Right cardiac atrium (tissue), 5 donors: Measurements from ENCODE around the gene GAS2L2. TPM values are rescaled to one million over a fixed set of nuclear protein-coding genes. Genes with fewer than 3 reads are reported as not detected.

Source experiments
- ATAC-seq, 2 donors: fragments of 200-7000 bp; cut with Tn5 transposase; one replicate each; pipeline versions ENCODE4 v1.8.0 to v1.9.1; 2020; ENCODE audit warnings: moderate library complexity in 2 of 2, mild to moderate bottlenecking in 1 of 2
- DNase-seq, 3 donors: peaks; one replicate each; pipeline ENCODE4 v3.0.0-alpha.2; 2020
- H3K27ac ChIP-seq: one replicate; pipeline ENCODE4 v1.5.1; 2013; ENCODE audit warnings: mild to moderate bottlenecking, low read length, control low read depth, moderate library complexity
- H3K27me3 ChIP-seq: one replicate; pipeline ENCODE4 v1.6.1; 2013; ENCODE audit not compliant: control insufficient read depth, insufficient read depth
- H3K4me1 ChIP-seq: one replicate; pipeline ENCODE4 v1.6.1; 2013; ENCODE audit warnings: low read length; ENCODE audit not compliant: control insufficient read depth, insufficient read depth
- H3K4me3 ChIP-seq: one replicate; pipeline ENCODE4 v1.5.1; 2013; ENCODE audit warnings: low read length, control low read depth
- H3K9me3 ChIP-seq: one replicate; pipeline ENCODE4 v1.6.1; 2013; ENCODE audit warnings: low read length; ENCODE audit not compliant: control insufficient read depth
- WGBS: extraction: QIAGEN DNeasy Blood & Tissue Kit; methylation state at CpG from one replicate; pipeline ENCODE4 v1.1.7; 2013; 5-methylcytosine and 5-hydroxymethylcytosine counted together
- intact Hi-C, 4 donors: fragments of 100-400 bp; cut with DNase I; formaldehyde crosslinking; loops; one replicate each; pipeline versions ENCODE4 v1.11.0 to v1.14.0; 2022 to 2023
- polyA plus RNA-seq: library from polyadenylated mRNA; stranded (reverse); fragments of 200-250 nt; gene quantifications from one replicate; pipeline ENCODE4 v1.2.3, GENCODE V29; 2013
- total RNA-seq, 4 donors: library from RNA; stranded (reverse); fragmentation: NEBNext Ultra II Directional; extraction: Animal tissue kit (Norgen Biotek cat#: 25700); gene quantifications; one replicate each; pipeline ENCODE4 v1.2.1, GENCODE V29; 2021
- donor health status: healthy with polysubstance abuse.
- donor health status: DM: no; HTN: yes; CAD: no.
- donor health status: DM: no; HTN: no; CAD: no.
- donor health status: DM: no; HTN: yes; CAD: no; lungs with severe emphysema.
- donor health status: DM: yes; HTN: yes; CAD: no.

Gene GAS2L2
- total and polyA plus RNA-seq, 5 donors: 0.09 to 0.19 (median 0.14) TPM; not detected in 2

GRCh38 chr17:35733366-35733765 lies 19.7 kb downstream of the GAS2L2 start:
- Histone ChIP-seq H3K27me3 (no peaks in the 10 kb centered on the region), H3K4me3 (no peak overlapping the region), H3K27ac (no peak overlapping the region), H3K9me3 (no peaks in the 10 kb centered on the region), H3K4me1 (peaks cover 3% of the 10 kb centered on the region)
- intact Hi-C loops: no loop called here
- WGBS: 91% methylated on average over 6 of the region's 6 CpGs
- ATAC-seq: no peak
- DNase-seq: no peak

GRCh38 chr17:35732806-35733136 lies 20.3 kb downstream of the GAS2L2 start:
- intact Hi-C loops: no loop called here
- H3K4me1 ChIP-seq: peaks cover 3% of the 10 kb centered on the region
- H3K27me3 ChIP-seq: no peaks in the 10 kb centered on the region
- no peak for DNase-seq
- no peak for ATAC-seq
- 60% methylated on average over 1 of the region's 1 CpG for WGBS
- H3K4me3 ChIP-seq: no peak overlapping the region
- H3K9me3 ChIP-seq: no peaks in the 10 kb centered on the region
- H3K27ac ChIP-seq: no peak overlapping the region

- Histone ChIP-seq H3K27me3 (no peaks in the 10 kb centered on the region), H3K4me1 (peaks cover 3% of the 10 kb centered on the region), H3K4me3 (peak overlapping the region; percentile 71), H3K27ac (no peak overlapping the region), H3K9me3 (no peaks in the 10 kb centered on the region)
- DNase-seq (peak in 2 of 3 donors; percentile 58 to 60), ATAC-seq (peak; percentile 21 to 38)
- intact Hi-C loops: no loop called here
- 14% methylated on average over 47 of the region's 47 CpGs for WGBS
Measured at GRCh38 chr17:35731917-35732805, 20.9 kb downstream of the GAS2L2 start.

- 3% methylated on average over 44 of the region's 44 CpGs for WGBS
- intact Hi-C loops: no loop called here
- peak; percentile 75 to 83 for ATAC-seq
- H3K27me3 ChIP-seq: no peaks in the 10 kb centered on the region
- H3K4me3 ChIP-seq: peak within 1 kb of the TSS; percentile 71
- peak in 2 of 3 donors; percentile 84 to 85 for DNase-seq
- H3K27ac ChIP-seq: no peak within 1 kb of the TSS
- H3K4me1 ChIP-seq: peaks cover 7% of the 10 kb centered on the region
- no peaks in the 10 kb centered on the region for H3K9me3 ChIP-seq
Measured at GRCh38 chr17:35731239-35731916, 21.7 kb downstream of the GAS2L2 start, which contains the start of gene RASL10B. RASL10B (plus strand) TSS chr17:35731639; CDS start chr17:35735185, 3,546 bp downstream.

GRCh38 chr17:35730400-35731005 lies 22.5 kb downstream of the GAS2L2 start:
- WGBS: 83% methylated on average over 10 of the region's 10 CpGs
- intact Hi-C loops: no loop called here
- no peak overlapping the region for H3K27ac ChIP-seq
- DNase-seq (no peak), ATAC-seq (no peak)
- peaks cover 7% of the 10 kb centered on the region for H3K4me1 ChIP-seq
- no peaks in the 10 kb centered on the region for H3K27me3 ChIP-seq
- no peaks in the 10 kb centered on the region for H3K9me3 ChIP-seq
- H3K4me3 ChIP-seq: no peak overlapping the region

GRCh38 chr17:35729405-35729833 lies 23.6 kb downstream of the GAS2L2 start:
- no peaks in the 10 kb centered on the region for H3K9me3 ChIP-seq
- no peak overlapping the region for H3K4me3 ChIP-seq
- H3K27me3 ChIP-seq: no peaks in the 10 kb centered on the region
- intact Hi-C loops: loop anchor here in 1 of 4 donors (5.0 kb wide), 1 partner anchor 57 kb away; no protein-coding TSS in a partner anchor
- peaks cover 7% of the 10 kb centered on the region for H3K4me1 ChIP-seq
- H3K27ac ChIP-seq: no peak overlapping the region
- DNase-seq (no peak), ATAC-seq (no peak)
- WGBS: 86% methylated on average over 4 of the region's 4 CpGs

- Histone ChIP-seq H3K9me3 (no peaks in the 10 kb centered on the region), H3K4me3 (no peak overlapping the region), H3K27me3 (no peaks in the 10 kb centered on the region), H3K4me1 (peaks cover 7% of the 10 kb centered on the region), H3K27ac (no peak overlapping the region)
- WGBS: 93% methylated on average over 3 of the region's 3 CpGs
- no peak for DNase-seq
- no peak for ATAC-seq
- intact Hi-C loops: loop anchor here in 1 of 4 donors (5.0 kb wide), 1 partner anchor 56 kb away; no protein-coding TSS in a partner anchor
Measured at GRCh38 chr17:35728551-35728950, 24.5 kb downstream of the GAS2L2 start.

GRCh38 chr17:35727635-35728034 lies 25.4 kb downstream of the GAS2L2 start:
- H3K4me1 ChIP-seq: peaks cover 7% of the 10 kb centered on the region
- WGBS: 84% methylated on average over 5 of the region's 5 CpGs
- ATAC-seq (no peak), DNase-seq (no peak)
- H3K4me3 ChIP-seq: no peak overlapping the region
- intact Hi-C loops: loop anchor here in 1 of 4 donors (5.0 kb wide), 1 partner anchor 55 kb away; no protein-coding TSS in a partner anchor
- H3K27me3 ChIP-seq: no peaks in the 10 kb centered on the region
- no peaks in the 10 kb centered on the region for H3K9me3 ChIP-seq
- no peak overlapping the region for H3K27ac ChIP-seq

- intact Hi-C loops: loop anchor here in 1 of 4 donors (5.0 kb wide), 1 partner anchor 55 kb away; no protein-coding TSS in a partner anchor
- WGBS: 59% methylated on average over 5 of the region's 5 CpGs
- Histone ChIP-seq H3K9me3 (no peaks in the 10 kb centered on the region), H3K27me3 (no peaks in the 10 kb centered on the region), H3K4me1 (peaks cover 7% of the 10 kb centered on the region), H3K4me3 (no peak overlapping the region), H3K27ac (peak overlapping the region; percentile 6)
- ATAC-seq (no peak), DNase-seq (no peak)
Measured at GRCh38 chr17:35726953-35727460, 26.0 kb downstream of the GAS2L2 start.

GRCh38 chr17:35726127-35726952 lies 26.7 kb downstream of the GAS2L2 start:
- intact Hi-C loops: loop anchor here in 1 of 4 donors (5.0 kb wide), 1 partner anchor 54 kb away; no protein-coding TSS in a partner anchor
- no peak overlapping the region for H3K4me3 ChIP-seq
- H3K9me3 ChIP-seq: no peaks in the 10 kb centered on the region
- H3K27ac ChIP-seq: peak overlapping the region; percentile 6
- peaks cover 7% of the 10 kb centered on the region for H3K4me1 ChIP-seq
- peak; percentile 66 to 83 (median 82) for DNase-seq
- 40% methylated on average over 6 of the region's 6 CpGs for WGBS
- ATAC-seq: peak in 1 of 2 donors; percentile 27
- H3K27me3 ChIP-seq: no peaks in the 10 kb centered on the region
